HG02571 (cell line): ENCODE results near the gene FRMPD4.

Source experiments
- ATAC-seq: cut with Tn5 transposase; IDR thresholded peaks from one replicate; pipeline ENCODE4 v1.9.1; 2021; ENCODE audit warnings: mild to moderate bottlenecking, moderate library complexity; ENCODE audit not compliant: unreplicated experiment

FRMPD4 gene

GRCh38 chrX:12423346-12423745, 285.1 kb downstream of the FRMPD4 start:
- no peak for ATAC-seq

GRCh38 chrX:12425496-12425895, 287.2 kb downstream of the FRMPD4 start:
- no peak for ATAC-seq

DNA sequence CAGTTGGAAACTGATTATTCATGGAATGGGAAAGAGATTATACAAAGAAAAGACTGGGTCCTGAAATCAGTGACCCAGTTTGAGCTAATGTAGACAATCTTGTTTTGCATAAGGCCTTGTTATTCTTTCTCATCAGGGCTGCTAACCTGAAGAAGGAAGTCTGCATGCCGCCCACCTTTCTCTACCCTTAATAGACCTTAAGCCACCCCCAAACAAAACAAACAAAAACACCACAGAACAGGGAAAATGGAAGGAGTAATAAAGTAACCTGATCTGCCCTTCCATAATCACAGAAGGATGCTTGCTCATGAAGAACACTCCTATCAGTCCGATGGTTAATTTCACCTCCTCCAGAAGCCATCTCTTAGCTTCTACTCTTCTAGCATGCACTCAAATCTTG, 288.1 kb downstream of the FRMPD4 start:
- ATAC-seq: no peak

DNA sequence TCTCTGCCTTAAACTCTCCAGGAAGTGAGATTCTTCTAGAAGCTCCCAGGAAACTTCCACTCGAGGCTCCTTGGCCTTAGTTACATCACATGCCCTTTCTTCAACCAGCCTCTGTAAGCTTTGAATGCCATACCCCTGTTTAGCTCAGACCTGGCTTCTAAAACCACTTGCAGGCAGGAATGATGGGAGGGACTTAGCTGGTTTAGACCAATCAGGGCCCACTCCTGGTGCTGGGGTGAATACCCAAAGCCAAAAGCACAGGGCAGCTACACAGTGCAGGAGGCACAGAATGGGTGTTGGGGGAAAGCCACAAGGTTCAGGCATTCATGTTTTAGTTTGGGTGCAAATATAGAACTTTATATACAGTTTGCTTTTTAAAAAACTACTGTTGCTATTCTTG, 296.2 kb downstream of the FRMPD4 start:
- ATAC-seq: no peak

DNA sequence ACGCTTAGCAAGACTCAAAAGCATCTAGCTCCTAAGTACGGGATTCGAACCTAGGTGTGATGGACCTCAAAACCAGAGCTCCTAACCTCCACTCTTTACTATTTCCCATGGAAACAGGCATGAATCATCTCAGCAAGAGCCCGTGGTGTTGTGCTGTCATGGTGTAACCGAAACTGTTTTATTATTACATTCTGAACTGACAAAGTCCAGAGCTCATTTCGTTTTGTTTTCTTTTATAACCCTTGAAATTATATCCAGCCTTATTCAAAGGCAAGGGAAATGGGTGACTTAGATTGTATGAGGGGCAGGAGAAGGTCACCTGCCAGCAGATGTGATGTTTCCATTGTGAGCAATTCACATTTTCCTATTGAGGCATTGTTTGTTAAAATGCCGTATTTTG, 301.1 kb downstream of the FRMPD4 start:
- no peak for ATAC-seq

DNA sequence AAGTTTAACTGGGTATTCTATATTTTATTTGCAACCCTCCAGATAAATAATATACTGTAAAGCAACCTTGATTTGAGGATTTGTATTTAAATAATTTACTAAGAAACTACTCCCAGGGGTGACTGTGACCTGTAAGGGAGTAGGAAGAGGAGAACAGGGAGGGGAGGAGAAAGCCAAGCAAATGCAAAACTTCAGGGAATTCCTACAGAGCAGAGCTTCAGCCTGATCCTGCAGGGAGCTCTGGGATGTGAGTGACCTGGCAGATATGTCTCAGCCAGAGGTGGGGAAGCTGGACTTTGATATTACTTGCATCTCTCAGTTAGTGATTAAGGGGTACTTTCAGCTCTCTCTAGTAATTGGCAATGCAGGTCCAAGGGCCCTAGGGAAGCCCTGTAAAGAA, 302.0 kb downstream of the FRMPD4 start:
- ATAC-seq: no peak

GRCh38 chrX:12441381-12442128, 303.3 kb downstream of the FRMPD4 start:
- ATAC-seq: no peak

DNA sequence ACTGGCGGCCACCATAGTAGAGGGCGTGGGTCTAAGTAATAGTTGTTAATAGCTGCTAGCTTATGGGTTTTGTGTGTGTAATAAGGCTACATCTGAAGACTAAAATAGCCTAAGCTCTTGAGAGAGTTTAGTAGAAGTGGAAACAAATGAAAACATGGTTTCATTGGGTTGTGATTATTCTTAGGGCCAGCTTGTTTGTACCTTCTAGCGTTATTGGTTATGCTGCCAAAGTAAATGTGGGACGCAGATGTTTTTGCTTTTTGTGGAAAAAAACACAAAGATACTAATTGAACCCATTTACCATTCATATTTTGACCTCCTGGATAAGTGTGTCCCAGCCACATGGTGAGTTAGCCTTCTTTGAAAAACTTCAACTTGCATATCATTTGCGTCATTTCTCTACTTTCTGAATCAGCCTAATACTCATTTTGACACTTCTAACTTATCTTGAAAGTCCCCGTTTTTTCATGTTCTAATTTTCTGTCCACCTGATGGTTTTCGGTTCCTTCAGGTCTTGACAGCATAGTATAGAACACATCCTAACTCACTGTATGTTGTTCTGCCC, 305.3 kb downstream of the FRMPD4 start:
- peak; percentile 85 for ATAC-seq

DNA sequence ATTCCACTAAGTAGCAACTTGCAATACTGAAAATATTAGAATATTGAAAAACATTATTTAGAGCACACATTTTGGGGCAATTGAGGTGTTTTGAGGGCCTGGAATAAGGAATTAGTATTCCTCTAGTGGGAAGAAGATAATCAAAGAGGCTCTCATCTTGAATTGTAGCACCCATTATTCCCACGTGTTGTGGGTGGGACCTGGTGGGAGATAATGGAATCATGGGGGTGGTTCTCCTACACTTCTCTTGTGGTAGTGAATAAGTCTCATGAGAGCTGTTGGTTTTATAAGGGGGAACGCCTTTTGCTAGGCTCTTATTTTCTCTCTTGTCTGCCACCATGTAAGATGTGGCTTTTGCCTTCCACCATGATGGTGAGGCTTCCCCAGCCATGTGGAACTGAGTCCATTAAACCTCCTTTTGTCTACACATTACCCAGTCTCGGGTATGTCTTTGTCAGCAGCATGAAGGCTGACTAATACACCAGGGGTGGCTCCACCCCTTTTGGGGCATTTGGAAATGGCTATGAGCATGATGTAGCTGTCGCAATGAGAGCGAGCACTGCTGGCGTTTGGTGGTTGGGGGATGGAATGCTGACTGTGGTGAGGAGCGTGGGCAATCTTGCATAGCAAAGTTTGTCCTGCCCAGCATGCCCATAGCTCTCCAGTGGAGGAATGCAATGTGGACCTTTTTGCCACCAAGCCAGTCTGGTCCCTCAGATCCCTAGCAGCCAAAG, 308.2 kb downstream of the FRMPD4 start:
- ATAC-seq: no peak

DNA sequence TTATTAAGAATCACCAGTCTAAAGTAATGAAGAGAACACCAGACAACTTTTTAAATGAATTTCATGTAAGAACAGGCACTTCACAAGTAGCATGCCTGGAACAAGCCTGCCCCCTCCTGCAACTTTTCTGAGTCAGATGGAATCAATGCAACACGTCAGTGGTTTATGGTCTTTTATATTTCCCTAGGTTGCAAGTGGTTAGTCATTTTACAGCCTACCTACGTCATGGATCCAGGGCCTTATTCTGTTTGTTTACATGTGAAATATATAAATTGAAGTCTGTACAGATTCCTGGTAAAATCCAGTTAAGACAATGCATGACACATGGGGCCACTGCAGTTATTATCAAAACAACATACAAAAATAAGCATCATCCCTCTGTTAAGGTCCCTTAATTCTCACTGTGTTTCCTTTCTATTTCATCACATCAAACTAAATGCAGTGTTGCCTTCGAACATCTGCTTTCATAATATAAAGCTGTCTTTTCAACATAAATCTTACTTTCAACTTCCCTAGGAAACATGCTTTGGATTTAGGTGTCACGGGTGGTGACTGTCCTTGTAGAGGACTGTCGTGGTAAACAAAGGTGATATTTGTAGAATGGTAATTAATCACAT, 309.3 kb downstream of the FRMPD4 start:
- no peak for ATAC-seq

GRCh38 chrX:12452268-12452667, 314.0 kb downstream of the FRMPD4 start:
- ATAC-seq: no peak

GRCh38 chrX:12460929-12461328, 322.7 kb downstream of the FRMPD4 start:
- ATAC-seq: no peak

- no peak for ATAC-seq
These were observed 324.8 kb downstream of the FRMPD4 start for GRCh38 chrX:12463052-12463451.

GRCh38 chrX:12463873-12464272, 325.6 kb downstream of the FRMPD4 start:
- ATAC-seq: no peak

- no peak for ATAC-seq
These were observed 329.0 kb downstream of the FRMPD4 start for GRCh38 chrX:12467321-12467720.

DNA sequence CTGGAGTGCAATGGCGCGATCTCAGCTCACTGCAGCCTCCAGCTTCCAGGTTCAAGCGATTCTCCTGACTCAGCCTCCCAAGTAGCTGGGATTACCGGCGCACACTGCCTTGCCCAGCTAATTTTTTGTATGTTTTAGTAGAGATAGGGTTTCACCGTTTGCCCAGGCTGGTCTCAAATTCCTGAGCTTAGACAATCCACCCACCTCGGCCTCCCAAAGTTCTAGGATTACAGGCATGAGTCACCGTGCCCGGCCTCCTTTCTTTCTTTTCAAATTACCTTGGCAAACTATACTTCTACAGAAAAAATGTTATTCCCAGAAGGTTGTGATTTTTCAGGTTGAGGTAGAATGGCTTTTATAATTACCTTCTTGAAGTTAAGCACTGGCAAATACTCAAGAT, 331.0 kb downstream of the FRMPD4 start:
- no peak for ATAC-seq

GRCh38 chrX:12471061-12471460, 332.8 kb downstream of the FRMPD4 start:
- no peak for ATAC-seq

DNA sequence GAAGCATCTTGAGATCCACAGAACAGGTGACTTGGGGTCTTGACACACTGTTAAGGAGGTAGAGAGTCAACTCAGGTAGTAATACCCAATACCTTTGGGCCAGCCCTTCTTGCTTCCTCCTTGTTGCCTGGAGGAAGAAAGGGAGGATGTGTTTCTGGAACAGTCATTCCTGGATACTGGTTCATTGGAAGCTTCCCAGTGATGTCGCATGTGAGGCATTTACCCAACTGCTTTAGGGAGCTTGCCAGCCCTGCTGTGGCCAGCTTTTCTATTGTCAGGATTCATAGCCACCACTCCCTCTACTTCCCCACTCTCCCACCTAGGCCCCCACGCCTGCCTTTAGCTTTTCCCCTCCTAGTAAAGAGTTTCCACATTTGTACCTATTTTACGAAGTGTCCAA, 342.7 kb downstream of the FRMPD4 start:
- no peak for ATAC-seq

DNA sequence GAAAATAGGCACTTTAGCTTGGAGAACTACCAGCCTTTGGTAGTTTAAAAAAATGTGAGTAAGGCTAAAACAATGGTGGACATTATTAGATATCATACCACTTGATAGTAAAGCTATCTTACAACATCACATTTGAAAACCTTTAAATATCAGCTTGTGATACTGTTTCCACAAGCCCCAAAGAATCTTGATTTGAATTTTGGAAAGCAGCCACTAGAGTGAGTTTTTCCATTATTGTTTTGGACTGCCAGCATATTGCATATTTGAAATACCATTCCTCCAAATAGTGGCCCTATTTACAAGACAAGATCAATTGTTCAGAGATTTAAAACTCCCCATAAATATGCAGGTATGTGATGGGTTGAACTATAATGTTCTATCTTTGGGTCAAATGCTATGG, 349.9 kb downstream of the FRMPD4 start:
- ATAC-seq: no peak

GRCh38 chrX:12488771-12489170, 350.5 kb downstream of the FRMPD4 start:
- ATAC-seq: no peak

DNA sequence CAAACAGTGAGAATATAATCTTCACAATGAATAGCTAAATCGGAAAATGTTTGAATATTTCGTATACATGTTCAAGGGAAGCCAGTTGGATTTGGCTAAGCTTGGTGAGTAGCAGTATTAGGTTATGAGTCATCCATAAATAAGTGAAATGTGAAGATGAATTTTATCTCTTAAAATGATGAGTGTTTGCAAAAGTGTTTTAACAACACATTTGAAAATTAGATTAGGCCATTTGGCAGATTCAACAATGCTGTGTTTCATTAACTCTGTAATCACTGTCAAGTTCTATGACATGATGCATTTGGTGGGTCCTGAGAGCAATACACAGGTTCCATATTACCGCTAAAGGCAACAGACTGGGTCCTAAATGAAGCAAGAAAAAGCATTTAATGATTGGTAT, 351.1 kb downstream of the FRMPD4 start:
- ATAC-seq: no peak
